NCI-H2029 (cell line): ENCODE measurements around the gene NCEH1.
"Not testable (repeated sequence)": the region's sequence is repeated elsewhere in the genome, so short reads cannot be mapped to it uniquely, and the experiment has no call there.

ENCODE experiments used
- DNase-seq: peaks from one replicate; lab custom pipeline; 2025; lab: John Stamatoyannopoulos, UW

Gene NCEH1

GRCh38 chr3:172710664-172711453 lies at the start of gene NCEH1:
Gene NCEH1 (minus strand): TSS chr3:172711067. CDS start chr3:172710984, 83 bp downstream.
- peak; percentile 79 for DNase-seq

GRCh38 chr3:172760416-172760815 lies 49.5 kb upstream of the NCEH1 start:
- not testable (repeated sequence) for DNase-seq

- no peak for DNase-seq
Measured at GRCh38 chr3:172753125-172753524, 42.3 kb upstream of the NCEH1 start.

- no peak for DNase-seq
Measured at GRCh38 chr3:172752651-172753050, 41.8 kb upstream of the NCEH1 start.

- DNase-seq = peak; percentile 3
Measured at GRCh38 chr3:172751175-172751704, 40.4 kb upstream of the NCEH1 start.

GRCh38 chr3:172750368-172751174 lies 39.7 kb upstream of the NCEH1 start, which contains the start of gene ECT2:
Gene ECT2 (plus strand): TSS chr3:172750726. CDS start chr3:172754531, 3,805 bp downstream.
- DNase-seq = peak; percentile 99

GRCh38 chr3:172750069-172750367 lies 39.2 kb upstream of the NCEH1 start:
- no peak for DNase-seq

GRCh38 chr3:172749230-172749965 lies 38.5 kb upstream of the NCEH1 start:
- peak; percentile 2 for DNase-seq

GRCh38 chr3:172746475-172746874 lies 35.6 kb upstream of the NCEH1 start:
- no peak for DNase-seq

GRCh38 chr3:172739462-172739861 lies 28.6 kb upstream of the NCEH1 start:
- DNase-seq = no peak

- DNase-seq = no peak
Measured at GRCh38 chr3:172735014-172735413, 24.1 kb upstream of the NCEH1 start.

GRCh38 chr3:172726380-172726779 lies 15.5 kb upstream of the NCEH1 start:
- no peak for DNase-seq

- DNase-seq = not testable (repeated sequence)
Measured at GRCh38 chr3:172722536-172723040, 11.7 kb upstream of the NCEH1 start.

GRCh38 chr3:172717493-172718088 lies 6.7 kb upstream of the NCEH1 start:
- no peak for DNase-seq

- DNase-seq = no peak
Measured at GRCh38 chr3:172716476-172716875, 5.6 kb upstream of the NCEH1 start.

GRCh38 chr3:172713316-172713715 lies 2.4 kb upstream of the NCEH1 start:
- no peak for DNase-seq

- no peak for DNase-seq
Measured at GRCh38 chr3:172711454-172711795, 558 bp upstream of the NCEH1 start.

GRCh38 chr3:172709774-172710663 lies 848 bp downstream of the NCEH1 start:
- DNase-seq = peak; percentile 16

GRCh38 chr3:172708921-172709773 lies 1.7 kb downstream of the NCEH1 start:
- no peak for DNase-seq

- no peak for DNase-seq
Measured at GRCh38 chr3:172707967-172708366, 2.9 kb downstream of the NCEH1 start.
